OCI-LY7 (cell line): ENCODE results near the gene PEX11G. TPM values are rescaled to one million over a fixed set of nuclear protein-coding genes. Genes with fewer than 3 reads are reported as not detected.
"Not testable (repeated sequence)": the region's sequence is repeated elsewhere in the genome, so short reads cannot be mapped to it uniquely, and the experiment has no call there.

ENCODE experiments used
- BruUV-seq: library from RNA; stranded (reverse); fragments of 400-500 nt; replicated peaks from 2 replicates; lab custom pipeline; 2021; lab: Mats Ljungman, UMichigan
- CTCF ChIA-PET: fragments of 300-600 bp; sonication (Branson Sonifier 250); formaldehyde crosslinking; loops from one replicate; lab custom pipeline; 2022; ENCODE audit warnings: antibody characterized with exemption; ENCODE audit not compliant: unreplicated experiment; lab: Charles Lee
- POLR2A ChIA-PET: fragments of 300-600 bp; sonication (Branson Sonifier 250); formaldehyde crosslinking; loops from one replicate; lab custom pipeline; 2022; ENCODE audit warnings: antibody characterized with exemption; lab: Charles Lee
- DNase-seq: peaks from one replicate; pipeline ENCODE4 v3.0.0-alpha.2; 2015; ENCODE audit warnings: low spot score
- H2AFZ ChIP-seq: fragments of 200-600 bp; sonication (generic), shearing (Covaris generic); 2 replicates; pipeline ENCODE4 v1.6.1; 2014; ENCODE audit warnings: mild to moderate bottlenecking, antibody characterized with exemption, low read length, moderate library complexity
- H3K27ac ChIP-seq: fragments of 200-600 bp; sonication (generic); 2 replicates; pipeline ENCODE4 v1.5.1; 2014; ENCODE audit warnings: mixed run types, low read depth, mild to moderate bottlenecking, moderate library complexity, low read length, inconsistent platforms; ENCODE audit not compliant: poor library complexity, severe bottlenecking
- H3K36me3 ChIP-seq: fragments of 200-600 bp; sonication (generic); 2 replicates; pipeline ENCODE4 v1.6.1; 2014; ENCODE audit warnings: mild to moderate bottlenecking, antibody characterized with exemption, low read length, moderate library complexity, mixed read lengths; ENCODE audit not compliant: insufficient read depth
- H3K4me1 ChIP-seq: fragments of 200-600 bp; sonication (generic); 2 replicates; pipeline ENCODE4 v1.5.1; 2014; ENCODE audit warnings: mild to moderate bottlenecking, low read length; ENCODE audit not compliant: insufficient read depth, poor library complexity, severe bottlenecking
- H3K4me2 ChIP-seq: fragments of 200-600 bp; sonication (generic); 2 replicates; pipeline ENCODE4 v1.6.1; 2014; ENCODE audit warnings: mild to moderate bottlenecking, low read length
- H3K4me3 ChIP-seq: fragments of 200-600 bp; sonication (generic); 2 replicates; pipeline ENCODE4 v1.5.1; 2014; ENCODE audit warnings: mild to moderate bottlenecking, low read depth, low read length; ENCODE audit not compliant: poor library complexity, severe bottlenecking
- H3K79me2 ChIP-seq: fragments of 200-600 bp; sonication (generic); 2 replicates; pipeline ENCODE4 v1.6.1; 2016; ENCODE audit warnings: low read depth, mild to moderate bottlenecking, low read length, moderate library complexity, mixed read lengths; ENCODE audit not compliant: insufficient read depth
- H3K9me2 ChIP-seq: fragments of 200-600 bp; sonication (generic); 2 replicates; pipeline ENCODE4 v1.6.1; 2016; ENCODE audit warnings: mild to moderate bottlenecking, low read length, mixed read lengths; ENCODE audit not compliant: insufficient read depth
- H3K9me3 ChIP-seq: fragments of 200-600 bp; sonication (generic); 2 replicates; pipeline ENCODE4 v1.6.1; 2014; ENCODE audit warnings: mild to moderate bottlenecking, mixed run types, low read length, mixed read lengths
- H4K20me1 ChIP-seq: fragments of 200-600 bp; sonication (generic); 2 replicates; pipeline ENCODE4 v1.6.1; 2014; ENCODE audit warnings: mild to moderate bottlenecking, antibody characterized with exemption, low read length, moderate library complexity, mixed read lengths; ENCODE audit not compliant: insufficient read depth
- CTCF ChIP-seq: fragments of 200-600 bp; sonication (generic); conservative IDR thresholded peaks from 2 replicates; pipeline ENCODE4 v1.5.1; 2014; ENCODE audit warnings: mild to moderate bottlenecking, antibody characterized with exemption, low read length, moderate library complexity, mixed read lengths
- EZH2phosphoT487 ChIP-seq: fragments of 200-600 bp; sonication (generic); IDR thresholded peaks from 2 replicates; pipeline ENCODE4 v1.6.1; 2018; ENCODE audit warnings: low read depth, borderline replicate concordance, mild to moderate bottlenecking, mixed run types, antibody characterized with exemption, low read length, moderate library complexity, mixed read lengths
- intact Hi-C: fragments of 100-400 bp; cut with micrococcal nuclease; formaldehyde crosslinking; loops from one replicate; pipeline ENCODE4 v1.10.0; 2022; ENCODE audit not compliant: unreplicated experiment
- total RNA-seq, 2 experiments: library from RNA; depleted of rRNA in 1 of 2; stranded (reverse); fragments of >200 nt in 1 of 2; shearing (Covaris generic) in 1 of 2; gene quantifications; 2 replicates each; pipeline ENCODE4 v1.2.3, GENCODE V29; 2014 to 2022

The PEX11G gene
- total RNA-seq, 2 experiments from 2014 or later: not detected

- Histone ChIP-seq H3K9me3 (no peaks in the 10 kb centered on the region), H3K4me1 (no peaks in the 10 kb centered on the region), H2AFZ (no peak overlapping the region), H3K4me2 (no peak overlapping the region), H3K9me2 (no peaks in the 10 kb centered on the region), H3K79me2 (no peaks in the 10 kb centered on the region), H4K20me1 (no peaks in the 10 kb centered on the region), H3K36me3 (peaks cover 81% of the 10 kb centered on the region), H3K4me3 (no peak overlapping the region), H3K27ac (no peak overlapping the region)
- no TSS peak for BruUV-seq
- TF ChIP-seq CTCF (no peak), EZH2phosphoT487 (no peak)
- ChIA-PET POLR2A (interaction anchor here (0.6 kb wide), 2 partner anchors 102 to 731 kb away, joined by 3 read pairs; no protein-coding TSS in a partner anchor), CTCF (no interaction called here)
- no peak for DNase-seq
- intact Hi-C loops: no loop called here
These were observed 54.4 kb downstream of the PEX11G start for GRCh38 chr19:7434391-7434790.

GRCh38 chr19:7433456-7433855 is 55.4 kb downstream of the PEX11G start:
- intact Hi-C loops, H4K20me1 ChIP-seq, H3K9me2 ChIP-seq, DNase-seq, H3K4me2 ChIP-seq, H3K4me1 ChIP-seq, H3K9me3 ChIP-seq, POLR2A ChIA-PET, CTCF ChIA-PET, H2AFZ ChIP-seq, BruUV-seq, H3K4me3 ChIP-seq, H3K27ac ChIP-seq, H3K79me2 ChIP-seq: not testable (repeated sequence)
- H3K36me3 ChIP-seq: peaks cover 81% of the 10 kb centered on the region

- intact Hi-C loops: no loop called here
- Histone ChIP-seq H3K9me3 (no peaks in the 10 kb centered on the region), H3K4me2 (no peak overlapping the region), H3K36me3 (peaks cover 80% of the 10 kb centered on the region), H2AFZ (no peak overlapping the region), H3K79me2 (no peaks in the 10 kb centered on the region), H3K4me1 (no peaks in the 10 kb centered on the region), H3K27ac (no peak overlapping the region), H3K4me3 (no peak overlapping the region), H4K20me1 (no peaks in the 10 kb centered on the region), H3K9me2 (no peaks in the 10 kb centered on the region)
- no TSS peak for BruUV-seq
- ChIA-PET CTCF (no interaction called here), POLR2A (no interaction called here)
- DNase-seq: no peak
- TF ChIP-seq CTCF (no peak), EZH2phosphoT487 (no peak)
These were observed 59.1 kb downstream of the PEX11G start for GRCh38 chr19:7429638-7430282.
